HG03097 (cell line): ENCODE measurements around the gene HAUS7.

ENCODE experiments used
- ATAC-seq: cut with Tn5 transposase; IDR thresholded peaks from one replicate; pipeline ENCODE4 v1.9.1; 2021; ENCODE audit not compliant: unreplicated experiment, low FRiP score

The HAUS7 gene

DNA sequence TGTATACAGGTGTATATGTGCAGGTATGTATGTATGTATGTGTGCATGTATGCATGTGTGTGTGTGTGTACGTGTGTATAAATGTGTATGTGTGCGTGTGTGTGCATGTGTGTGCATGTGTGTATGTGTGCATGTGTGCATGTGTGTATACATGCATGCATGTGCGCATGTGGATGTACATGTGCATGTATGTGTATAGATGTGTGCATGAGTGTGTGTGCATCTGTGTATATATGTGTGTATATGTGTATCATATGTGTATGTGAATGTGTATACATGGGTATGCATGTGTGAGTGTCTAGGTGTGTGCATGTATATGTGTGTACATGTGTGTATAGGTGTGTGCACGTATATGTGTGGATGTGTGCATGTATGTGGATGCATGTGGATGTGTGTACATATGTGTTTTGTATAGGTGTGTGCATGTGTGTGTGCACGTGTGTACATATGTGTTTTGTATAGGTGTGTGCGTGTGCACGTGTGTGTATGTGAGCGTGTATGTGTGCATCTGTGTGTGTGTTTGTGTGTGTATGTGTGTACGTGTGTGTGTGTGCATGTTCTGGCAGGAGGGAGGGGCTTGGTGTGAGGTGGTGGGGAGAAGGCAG, 30.4 kb upstream of the HAUS7 start:
- ATAC-seq = no peak

- no peak for ATAC-seq
These were observed 29.5 kb upstream of the HAUS7 start for GRCh38 chrX:153499876-153500275.

- no peak for ATAC-seq
These were observed 29.0 kb upstream of the HAUS7 start for GRCh38 chrX:153499341-153499740.

- ATAC-seq = no peak
These were observed 28.1 kb upstream of the HAUS7 start for GRCh38 chrX:153498453-153498852.

DNA sequence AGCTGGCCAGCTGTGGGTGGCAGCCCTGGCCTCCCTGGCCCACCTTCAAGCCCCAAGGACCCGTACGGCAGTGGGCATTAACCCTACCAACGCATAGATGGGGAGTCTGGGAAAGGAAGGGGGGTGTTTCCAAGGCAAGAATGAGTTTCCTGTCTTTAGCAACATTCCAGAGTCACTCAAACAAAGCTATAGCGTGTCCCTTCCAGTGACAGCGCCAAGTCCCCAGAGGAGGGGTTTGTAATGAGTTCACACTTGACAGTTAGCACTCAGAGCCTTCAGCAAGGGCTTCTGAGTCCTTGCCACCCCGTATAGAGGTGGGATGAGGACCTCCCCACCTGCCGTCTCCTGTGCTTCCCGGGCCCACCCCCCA, 26.2 kb upstream of the HAUS7 start:
- ATAC-seq = no peak

DNA sequence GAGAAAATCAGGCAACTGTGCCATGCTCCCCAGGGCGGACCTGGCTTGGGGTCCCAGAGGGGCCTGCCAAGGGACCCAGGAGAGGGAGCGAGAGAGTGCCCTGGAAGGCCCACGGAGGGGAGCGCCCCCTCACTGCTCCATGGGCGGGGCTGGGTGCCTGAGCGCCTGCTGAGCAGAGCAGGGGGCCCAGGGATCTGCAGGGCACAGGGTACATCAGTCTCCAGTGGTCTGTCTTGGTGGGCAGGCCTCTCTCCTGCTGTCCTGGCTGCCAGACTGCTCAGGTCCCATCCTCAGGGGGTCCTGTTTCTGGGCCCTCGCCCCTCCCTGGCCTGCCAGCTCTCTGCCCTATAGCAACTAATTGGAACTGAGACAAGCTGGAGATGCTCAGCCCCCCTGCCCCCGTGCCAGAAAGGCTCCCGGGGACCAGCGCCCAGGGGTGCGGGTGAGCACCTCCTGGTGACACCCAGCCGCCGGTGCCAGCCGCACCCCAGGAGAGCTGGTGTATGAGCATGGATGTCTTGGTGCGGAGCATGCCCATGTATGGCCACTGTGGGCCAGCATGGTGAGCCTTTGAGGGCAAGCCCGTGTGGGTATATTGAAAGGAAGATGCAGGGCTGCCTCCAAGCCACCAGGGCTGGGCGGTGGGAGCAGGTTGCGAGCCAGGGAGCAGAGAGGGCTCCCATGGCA, 25.7 kb upstream of the HAUS7 start:
- no peak for ATAC-seq

- no peak for ATAC-seq
These were observed 25.0 kb upstream of the HAUS7 start for GRCh38 chrX:153495362-153495751.

GRCh38 chrX:153494541-153495361, 24.4 kb upstream of the HAUS7 start, which contains the start of gene BGN:
Gene BGN, plus strand, starts transcription at chrX:153494980. Its CDS starts 9,652 bp downstream, at chrX:153504632.
- ATAC-seq = no peak

GRCh38 chrX:153494061-153494460, 23.7 kb upstream of the HAUS7 start:
- ATAC-seq = no peak

- no peak for ATAC-seq
These were observed 22.7 kb upstream of the HAUS7 start for GRCh38 chrX:153493085-153493484.

DNA sequence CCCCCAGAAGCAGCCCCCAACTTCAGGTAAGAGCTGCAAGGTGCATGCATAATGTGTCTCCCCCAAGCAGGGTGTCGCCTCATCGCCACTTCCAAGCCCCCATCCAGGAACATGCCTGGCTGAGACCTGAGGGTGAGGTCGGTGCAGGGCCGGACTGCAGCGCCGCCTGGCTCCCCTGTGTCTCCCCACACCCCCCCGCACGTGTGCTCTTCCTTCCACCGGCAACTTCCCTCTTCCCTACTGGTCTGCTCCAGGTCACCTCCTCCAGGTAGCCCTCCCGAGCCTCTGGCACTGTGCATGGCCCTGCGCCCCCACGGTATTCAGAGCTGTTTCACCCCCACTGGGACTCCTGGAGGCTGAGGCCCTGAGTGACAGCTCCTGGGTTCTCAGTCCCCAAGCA, 22.2 kb upstream of the HAUS7 start:
- ATAC-seq = no peak

GRCh38 chrX:153491918-153492317, 21.5 kb upstream of the HAUS7 start:
- no peak for ATAC-seq

DNA sequence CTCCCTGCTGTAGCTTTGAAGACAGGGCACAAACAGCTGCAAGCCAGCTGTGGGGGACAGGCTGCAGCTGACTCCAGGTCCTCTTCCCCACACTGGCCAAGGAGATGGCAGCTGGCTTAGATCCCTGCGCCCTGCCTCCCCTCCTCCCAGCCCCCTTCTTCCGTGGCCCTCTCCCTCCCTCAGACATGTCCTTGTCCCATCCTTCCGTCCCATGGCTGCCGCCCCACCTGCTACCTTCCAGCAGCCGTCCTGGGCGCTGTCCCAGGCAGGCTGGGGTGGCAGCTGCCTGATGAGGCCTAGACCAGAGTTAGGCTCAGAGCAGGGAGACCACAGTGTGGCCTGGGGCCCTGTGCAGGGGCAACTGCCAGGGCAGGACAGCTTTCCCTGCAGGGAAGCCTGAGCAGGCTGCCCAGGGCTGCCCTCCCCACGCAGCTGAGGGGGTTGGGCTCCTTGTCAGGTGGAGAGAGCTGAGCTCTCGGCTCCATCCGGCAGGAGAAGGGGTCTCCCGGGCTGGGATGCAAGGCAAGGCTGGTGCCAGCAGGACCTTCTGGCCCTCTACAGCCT, 21.1 kb upstream of the HAUS7 start:
- no peak for ATAC-seq

DNA sequence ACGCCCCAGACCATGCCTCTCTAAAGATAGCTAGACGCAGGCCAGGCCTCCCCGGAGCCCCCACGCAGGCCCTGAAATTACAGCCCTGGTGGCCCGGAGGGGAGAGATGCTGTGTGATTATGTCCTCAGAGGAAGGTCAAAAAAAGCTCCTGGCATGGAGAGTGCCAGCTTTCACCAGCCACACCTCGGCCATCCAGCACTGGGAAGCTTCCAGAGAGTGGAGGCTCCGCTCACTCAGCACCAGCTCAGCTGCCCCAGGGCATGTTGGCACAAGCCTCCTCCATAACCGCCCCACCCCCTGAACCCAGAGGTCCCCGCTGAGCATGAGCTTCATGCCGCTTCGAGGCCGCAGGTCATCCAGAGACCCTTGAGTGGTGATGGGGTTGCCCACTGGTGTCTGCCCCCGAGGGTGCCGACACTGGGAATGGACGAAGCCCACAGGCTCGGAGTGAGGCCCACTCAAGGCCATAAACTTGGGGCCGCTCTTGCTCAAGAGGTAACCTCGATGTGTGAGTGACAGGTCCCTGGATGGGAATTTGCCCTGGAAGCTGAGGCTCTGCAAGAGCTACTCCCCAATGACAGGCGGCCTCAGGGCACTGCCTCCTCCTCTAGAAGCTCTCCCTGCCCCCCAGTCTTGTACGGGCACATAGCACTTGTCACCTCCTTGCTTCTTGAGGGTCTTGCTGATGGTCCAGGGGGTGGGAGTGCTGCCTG, 20.0 kb upstream of the HAUS7 start:
- ATAC-seq = no peak

GRCh38 chrX:153488231-153488914, 18.0 kb upstream of the HAUS7 start:
- no peak for ATAC-seq

- no peak for ATAC-seq
These were observed 17.3 kb upstream of the HAUS7 start for GRCh38 chrX:153487590-153488071.

- ATAC-seq = no peak
These were observed 15.8 kb upstream of the HAUS7 start for GRCh38 chrX:153486171-153486570.

- ATAC-seq = no peak
These were observed 15.2 kb upstream of the HAUS7 start for GRCh38 chrX:153485396-153486080.

GRCh38 chrX:153482376-153483015, 12.1 kb upstream of the HAUS7 start:
- ATAC-seq = no peak
